ENCODE data around the gene SLC10A3.

The SLC10A3 gene

GRCh38 chrX:154484255-154485149, 5.9 kb downstream of the SLC10A3 start:
- no peak for DNase-seq

GRCh38 chrX:154483325-154483724, 7.1 kb downstream of the SLC10A3 start:
- no peak for DNase-seq

GRCh38 chrX:154482786-154483185, 7.6 kb downstream of the SLC10A3 start:
- no peak for DNase-seq

GRCh38 chrX:154481911-154482601, 8.4 kb downstream of the SLC10A3 start:
- no peak for DNase-seq

- DNase-seq: no peak
These were observed 9.2 kb downstream of the SLC10A3 start for GRCh38 chrX:154481195-154481594.

GRCh38 chrX:154478728-154479622, 11.5 kb downstream of the SLC10A3 start, which contains the start of gene LAGE3:
TSS of gene LAGE3 (minus strand) at chrX:154479281. CDS start at chrX:154478915, 366 bp downstream.
- DNase-seq: peak; percentile 17 to 93 (median 82)

GRCh38 chrX:154477891-154478477, 12.4 kb downstream of the SLC10A3 start:
- no peak for DNase-seq

- DNase-seq: no peak
These were observed 13.6 kb downstream of the SLC10A3 start for GRCh38 chrX:154476821-154477220.

- DNase-seq: no peak
These were observed 16.7 kb downstream of the SLC10A3 start for GRCh38 chrX:154473683-154474082.

GRCh38 chrX:154472685-154473632, 17.5 kb downstream of the SLC10A3 start:
- DNase-seq: no peak

GRCh38 chrX:154471839-154472684, 18.4 kb downstream of the SLC10A3 start:
- no peak for DNase-seq

- no peak for DNase-seq
These were observed 19.4 kb downstream of the SLC10A3 start for GRCh38 chrX:154470914-154471568.

- DNase-seq: no peak
These were observed 20.0 kb downstream of the SLC10A3 start for GRCh38 chrX:154470434-154470833.

- DNase-seq: no peak
These were observed 20.5 kb downstream of the SLC10A3 start for GRCh38 chrX:154469880-154470279.

GRCh38 chrX:154469114-154469513, 21.3 kb downstream of the SLC10A3 start:
- no peak for DNase-seq

GRCh38 chrX:154468217-154468616, 22.2 kb downstream of the SLC10A3 start:
- no peak for DNase-seq

GRCh38 chrX:154467556-154467955, 22.9 kb downstream of the SLC10A3 start:
- DNase-seq: no peak

GRCh38 chrX:154466907-154467306, 23.5 kb downstream of the SLC10A3 start:
- no peak for DNase-seq

Data from amygdala (tissue), 56 donors.